K562 (cell line): ENCODE results near the gene MEX3A.

Experiments used
- BRF2 ChIP-seq: IDR thresholded peaks from 3 replicates; pipeline ENCODE4 v1.6.1; 2011; ENCODE audit warnings: borderline replicate concordance, mild to moderate bottlenecking; ENCODE audit not compliant: insufficient read length, insufficient read depth
- CBX1 ChIP-seq: sonication (generic); IDR thresholded peaks from 2 replicates; pipeline ENCODE4 v1.6.1; 2016; ENCODE audit warnings: antibody characterized with exemption, low read depth, mild to moderate bottlenecking
- CTCF ChIP-seq, 3 experiments: IDR thresholded peaks in 2 of 3; conservative IDR thresholded peaks in 1 of 3; 2 replicates each; pipeline ENCODE4 v1.5.1; 2011 to 2012; ENCODE audit warnings: low read length in 3 of 3, mild to moderate bottlenecking in 3 of 3, control low read depth in 2 of 3, improper control_type of control experiment in 1 of 3, inconsistent platforms in 1 of 3, low read depth in 1 of 3, mixed read lengths in 1 of 3, moderate library complexity in 1 of 3; ENCODE audit not compliant: insufficient read depth in 2 of 3
- POLR2AphosphoS5 ChIP-seq: IDR thresholded peaks from 2 replicates; pipeline ENCODE4 v1.6.1; 2011; ENCODE audit warnings: mild to moderate bottlenecking, low read depth, low read length, moderate library complexity; ENCODE audit not compliant: control insufficient read depth, insufficient read depth
- ZNF778 ChIP-seq: fragments of 450-650 bp; formaldehyde crosslinking; IDR thresholded peaks from 2 replicates; pipeline ENCODE4 v1.4.0; 2020; ENCODE audit warnings: mild to moderate bottlenecking, moderate library complexity

- peak; percentile 35 for TF ChIP-seq POLR2AphosphoS5
- TF ChIP-seq CTCF (IDR thresholded peaks at IDR 0.05 in 2 of 3, conservative IDR thresholded peaks at IDR 0.05 in 1 of 3; ENCODE audit: insufficient read depth in 2 of 3, low read depth in 1 of 3, low read length in 3 of 3) = peak; percentile 48 to 78 (median 64); a peak in 5 of 6 replicates
- no peak for TF ChIP-seq ZNF778 (CRISPR knock-in tag)
- TF ChIP-seq BRF2 = no peak
- TF ChIP-seq CBX1 = peak; percentile 62; the same call in 1 of the 2 replicates
Observed at GRCh38 chr1:156053768-156054499, 28.3 kb downstream of the MEX3A start, which contains the start of gene UBQLN4.
